ENCODE results near the gene GLS.
"Not testable (repeated sequence)": the region's sequence is repeated elsewhere in the genome, so short reads cannot be mapped to it uniquely, and the experiment has no call there.

Gene GLS

DNA sequence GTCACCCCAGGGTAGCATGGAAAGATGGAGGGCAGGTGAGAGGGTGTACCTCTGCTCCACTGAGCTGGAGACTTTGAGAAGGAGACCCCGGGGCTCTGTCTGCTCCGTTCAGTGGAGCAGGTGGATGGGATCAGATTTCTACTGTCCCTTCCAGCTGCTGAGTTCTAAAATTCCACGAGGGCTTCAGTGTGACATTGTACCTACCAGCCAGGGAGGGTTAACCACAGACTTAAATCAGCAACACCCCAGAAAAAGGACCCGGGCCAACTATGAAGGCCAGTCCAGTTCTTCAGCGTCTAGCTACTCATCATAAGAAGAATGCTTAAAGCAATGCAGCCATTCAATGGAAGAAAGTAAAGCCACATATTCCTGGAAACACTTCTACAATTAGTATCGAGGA, 109.5 kb downstream of the GLS start:
- DNase-seq (ENCODE audit: low read depth, low spot score), result no peak

- DNase-seq (ENCODE audit: low read depth, low spot score), result no peak
Observed at GRCh38 chr2:190993292-190993643, 112.6 kb downstream of the GLS start.

GRCh38 chr2:190994148-190994547, 113.5 kb downstream of the GLS start:
- no peak for DNase-seq (ENCODE audit: low read depth, low spot score)

DNA sequence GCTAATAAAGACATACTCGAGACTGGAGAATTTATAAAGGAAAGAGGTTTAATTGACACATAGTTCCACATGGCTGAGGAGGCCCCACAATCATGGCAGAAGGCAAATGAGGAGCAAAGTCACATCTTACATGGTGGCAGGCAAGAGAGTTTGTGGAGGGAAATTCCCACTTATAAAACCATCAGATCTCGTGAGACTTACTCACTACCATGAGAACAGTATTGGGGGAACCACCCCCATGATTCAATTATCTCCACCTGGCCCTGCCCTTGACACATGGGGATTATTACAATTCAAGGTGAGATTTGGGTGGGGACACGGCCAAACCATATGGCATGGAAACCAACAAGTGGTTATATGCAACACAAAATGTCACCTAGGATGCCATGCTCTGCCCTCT, 114.7 kb downstream of the GLS start:
- not testable (repeated sequence) for DNase-seq (ENCODE audit: low read depth, low spot score)

DNA sequence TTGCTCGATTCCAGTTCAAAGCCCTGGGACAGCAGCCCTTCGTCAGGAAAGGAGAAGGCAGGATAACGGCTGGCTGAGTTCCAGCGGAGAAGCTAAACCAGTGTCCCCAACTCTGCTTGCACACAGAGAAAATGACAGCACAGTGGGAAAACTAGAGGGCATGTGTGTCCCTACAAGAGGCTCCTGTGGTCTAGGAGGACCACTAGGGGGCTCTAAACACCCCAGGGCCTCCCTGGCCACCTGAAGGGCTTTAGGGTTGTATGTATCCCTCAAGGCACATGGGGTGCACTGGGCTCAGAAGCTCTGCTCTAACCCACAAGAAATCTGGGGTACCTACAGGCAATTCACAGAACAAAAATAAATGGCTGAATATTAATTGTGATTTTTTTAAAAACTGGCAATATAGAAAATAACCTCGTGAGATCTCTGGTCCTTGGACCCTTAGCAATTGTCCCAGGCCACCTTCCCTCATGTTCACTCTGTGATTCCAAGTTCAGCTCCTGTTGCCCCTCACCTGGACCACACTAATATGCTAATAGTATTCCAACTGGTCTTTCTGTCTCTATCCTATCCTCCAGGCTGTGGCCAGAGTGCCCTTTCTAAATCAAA, 115.8 kb downstream of the GLS start:
- DNase-seq (ENCODE audit: low read depth, low spot score), result peak; percentile 38

DNA sequence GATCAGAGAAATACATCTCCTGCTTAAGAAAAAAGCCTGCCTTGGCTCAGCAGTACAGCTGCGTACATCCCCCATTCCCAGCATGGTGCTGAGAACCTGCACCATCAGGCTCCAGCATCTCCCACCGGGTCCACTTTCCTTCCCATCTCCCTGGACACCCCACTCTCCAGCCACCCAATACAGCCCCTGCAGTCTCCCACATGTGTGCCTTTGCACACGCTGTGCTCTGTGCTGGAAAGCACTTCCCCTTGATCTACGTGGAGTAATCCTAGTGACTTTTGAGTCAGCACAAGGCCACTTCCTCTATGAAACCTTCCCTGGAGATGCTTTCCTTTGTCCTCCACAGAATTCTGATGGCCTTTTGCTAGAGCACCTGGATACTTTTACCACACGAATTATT, 116.3 kb downstream of the GLS start:
- DNase-seq (ENCODE audit: low read depth, low spot score), result no peak

DNA sequence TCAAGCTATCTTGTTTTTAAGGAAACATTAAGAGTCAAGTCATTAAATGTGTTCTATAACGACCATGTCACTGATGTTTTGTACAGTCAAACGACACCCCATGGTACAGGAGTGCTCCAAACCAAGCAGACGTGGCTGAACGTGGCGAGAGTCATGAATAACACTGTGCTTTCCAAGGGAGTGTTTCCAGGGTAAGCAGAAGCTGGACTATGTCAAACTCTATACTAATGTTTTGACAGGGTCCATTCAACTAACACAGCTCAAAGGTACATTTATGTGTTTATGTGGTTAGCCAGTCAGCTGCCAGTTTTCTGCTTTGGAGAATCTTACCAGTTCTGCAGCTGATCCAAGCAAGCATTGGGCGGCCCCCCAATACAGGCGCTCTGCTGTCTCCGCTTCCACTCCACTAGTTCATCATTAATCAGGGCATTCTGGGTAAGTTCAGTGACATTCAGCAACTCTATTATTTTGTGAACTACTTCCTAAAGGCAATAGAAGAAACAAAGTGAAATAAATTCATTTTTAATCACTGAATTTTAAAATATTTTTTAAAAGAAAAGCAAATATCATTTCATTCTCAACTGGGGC, 117.0 kb downstream of the GLS start:
- DNase-seq (ENCODE audit: low read depth, low spot score), result no peak

DNA sequence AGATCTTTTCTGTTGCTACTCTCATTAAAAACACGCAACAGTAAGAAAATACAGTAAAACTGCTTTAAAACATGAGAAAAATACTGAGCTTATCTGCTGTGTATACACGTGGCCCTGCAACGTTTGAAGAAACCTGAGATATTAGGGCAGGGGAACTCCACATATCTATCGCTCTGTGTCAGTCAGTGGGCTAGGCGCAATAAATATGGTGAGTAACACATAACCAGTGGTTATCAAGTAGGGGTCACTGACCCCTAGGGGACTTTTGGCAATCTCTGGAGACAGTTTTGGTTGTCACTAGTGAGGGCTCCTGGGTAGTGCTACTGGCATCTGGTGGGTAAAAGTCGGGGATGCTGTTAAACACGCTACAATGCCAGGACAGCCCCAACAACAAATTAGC, 118.4 kb downstream of the GLS start:
- DNase-seq (ENCODE audit: low read depth, low spot score), result no peak

GRCh38 chr2:190999949-191000665, 119.5 kb downstream of the GLS start:
- DNase-seq (ENCODE audit: low read depth, low spot score), result no peak

DNA sequence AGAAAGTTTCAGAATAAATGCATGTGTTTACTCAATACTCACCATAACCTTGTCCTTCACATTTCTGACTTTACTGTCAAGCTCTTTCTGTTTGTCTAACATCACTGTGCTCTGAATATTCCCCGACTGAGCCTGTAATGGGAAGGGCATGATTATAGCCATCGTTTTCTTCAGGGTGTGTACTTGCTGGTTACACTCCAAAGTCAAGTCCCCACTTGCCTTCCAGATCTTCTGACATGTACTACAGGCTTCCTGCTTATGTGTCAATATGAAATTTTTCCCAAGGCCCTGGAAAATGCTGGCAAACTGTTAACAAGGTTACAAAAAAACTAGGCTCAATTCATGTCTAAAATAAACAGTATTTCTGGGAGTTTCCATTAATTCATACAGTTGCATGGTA, 120.4 kb downstream of the GLS start:
- no peak for DNase-seq (ENCODE audit: low read depth, low spot score)

- no peak for DNase-seq (ENCODE audit: low read depth, low spot score)
Observed at GRCh38 chr2:191001624-191002023, 121.0 kb downstream of the GLS start.

DNA sequence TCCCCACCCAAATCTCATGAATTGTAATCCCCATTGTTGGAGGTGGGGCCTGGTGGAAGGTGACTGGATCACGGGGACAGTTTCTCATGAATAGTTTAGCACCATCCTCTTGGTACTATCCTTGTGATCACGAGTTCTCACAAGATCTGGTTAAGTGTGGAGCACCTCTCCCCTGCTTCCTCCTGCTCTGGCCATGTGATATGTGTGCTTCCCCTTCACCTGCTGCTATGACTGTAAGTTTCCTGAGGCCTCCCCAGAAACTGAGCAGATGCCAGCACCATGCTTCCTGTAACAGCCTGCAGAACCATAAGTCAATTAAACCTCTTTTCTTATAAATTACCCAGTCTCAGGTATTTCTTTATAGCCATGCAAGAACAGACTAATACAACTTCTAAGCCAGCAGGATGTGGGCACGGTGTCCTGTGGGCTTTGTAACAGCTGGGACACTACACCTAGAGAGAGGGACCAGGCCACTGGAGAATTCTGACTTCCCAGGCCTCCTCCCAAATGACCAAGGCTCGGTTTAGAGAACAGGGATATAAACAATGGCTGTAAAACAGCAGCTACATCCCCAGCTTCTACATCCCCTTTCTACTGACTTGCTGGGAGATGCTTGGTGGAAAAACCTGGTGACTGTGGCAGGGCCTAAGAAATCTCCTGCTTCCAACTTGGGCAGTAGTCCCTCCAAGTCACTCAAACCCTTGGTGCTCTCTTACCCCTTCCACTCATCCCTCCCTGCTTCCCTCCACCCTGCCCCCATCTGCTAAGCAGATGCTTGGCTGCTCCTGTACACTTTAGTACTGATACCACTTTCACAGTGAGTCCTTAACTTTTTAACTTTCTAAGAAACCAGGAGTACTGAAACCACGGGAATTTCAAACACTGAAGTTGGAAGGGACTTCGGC, 123.0 kb downstream of the GLS start:
- DNase-seq (ENCODE audit: low read depth, low spot score), result no peak

DNA sequence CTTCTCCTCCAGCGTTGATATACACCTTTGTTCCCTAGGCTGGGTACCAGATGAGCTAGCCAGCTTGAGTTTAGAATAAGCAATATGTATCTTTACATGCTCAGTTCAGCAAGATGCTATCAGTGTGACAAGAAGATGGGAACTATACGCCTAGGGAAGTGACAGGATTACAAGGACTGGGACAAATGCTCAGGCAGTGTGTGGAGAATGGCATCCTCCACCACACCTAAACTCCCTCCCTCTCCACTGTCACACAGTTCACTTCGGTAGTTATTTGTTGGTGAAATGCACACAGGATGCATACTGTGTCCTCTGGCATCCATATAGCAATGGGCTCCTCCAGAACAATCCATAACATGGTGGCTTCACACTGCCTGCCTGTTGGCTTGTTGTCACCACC, 125.7 kb downstream of the GLS start:
- DNase-seq (ENCODE audit: low read depth, low spot score), result no peak

GRCh38 chr2:191006997-191007783, 126.6 kb downstream of the GLS start:
- DNase-seq (ENCODE audit: low read depth, low spot score), result no peak

- no peak for DNase-seq (ENCODE audit: low read depth, low spot score)
Observed at GRCh38 chr2:191008286-191008685, 127.7 kb downstream of the GLS start.

GRCh38 chr2:191009541-191010374, 129.1 kb downstream of the GLS start:
- DNase-seq (ENCODE audit: low read depth, low spot score), result no peak

DNA sequence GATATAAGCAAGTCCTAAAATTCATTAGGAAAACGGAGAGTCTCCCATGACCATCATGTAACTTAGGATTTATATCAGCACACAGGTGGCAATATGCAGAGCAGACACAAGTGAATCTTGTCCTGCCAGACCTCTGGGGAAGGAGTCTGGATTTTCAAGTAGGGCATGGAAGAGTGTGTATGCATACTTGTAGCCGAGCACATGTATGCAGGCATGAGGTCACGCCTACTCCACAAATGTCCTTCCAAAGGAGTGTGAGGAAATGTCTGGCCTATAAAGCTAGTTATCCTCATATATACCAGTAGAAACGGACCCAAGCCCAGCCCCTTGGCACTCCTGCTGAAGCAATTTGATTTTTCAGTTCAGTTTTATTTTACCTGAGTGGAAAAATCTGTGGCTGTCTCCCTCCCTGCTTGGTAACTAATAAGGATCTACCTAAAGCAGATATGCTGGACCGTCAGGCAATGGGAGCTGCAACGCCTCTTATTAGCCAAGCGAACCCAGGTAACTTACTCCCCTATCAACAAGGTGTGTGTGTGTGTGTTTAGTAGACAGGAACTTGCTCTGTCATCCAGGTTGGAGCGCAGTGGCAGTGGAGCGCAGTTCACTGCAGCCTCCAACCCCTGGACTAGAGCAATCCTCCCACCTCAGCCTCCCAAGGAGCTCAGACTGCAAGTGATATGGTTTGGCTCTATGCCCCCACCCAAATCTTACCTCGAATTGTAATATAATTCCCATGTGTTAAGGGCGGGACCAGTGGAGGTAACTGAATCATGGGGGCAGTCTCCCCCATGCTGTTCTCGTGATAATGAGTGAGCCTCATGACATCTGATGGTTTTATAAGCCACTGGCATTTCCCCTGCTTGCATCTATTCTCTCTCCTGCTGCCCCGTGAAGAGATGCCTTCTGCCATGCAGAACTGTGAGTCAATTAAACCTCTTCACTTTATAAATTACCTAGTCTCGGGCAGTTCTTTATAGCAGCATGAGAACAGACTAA, 130.6 kb downstream of the GLS start:
- no peak for DNase-seq (ENCODE audit: low read depth, low spot score)

DNA sequence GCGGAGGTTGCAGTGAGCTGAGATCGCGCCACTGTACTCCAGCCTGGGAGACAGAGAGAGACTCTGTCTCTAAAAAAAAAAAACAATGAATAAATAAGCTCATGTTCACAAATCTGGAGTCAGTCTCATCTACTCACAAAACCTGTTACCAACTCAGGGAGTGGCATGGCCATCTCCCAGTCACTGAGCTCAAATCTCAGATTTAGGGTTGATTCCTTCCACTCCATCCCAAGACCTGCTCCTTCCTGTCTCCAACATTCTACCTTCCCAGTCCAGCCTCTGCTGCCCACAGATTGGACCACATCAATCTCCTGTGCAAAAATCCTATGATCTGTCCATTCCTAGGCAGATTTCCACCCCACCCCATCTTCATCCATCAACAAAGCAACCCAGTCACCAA, 131.7 kb downstream of the GLS start:
- DNase-seq (ENCODE audit: low read depth, low spot score), result no peak

Data from astrocyte of the hippocampus (primary cell).